ENCODE data around the gene ZNF440.
"Not testable (repeated sequence)": the region's sequence is repeated elsewhere in the genome, so short reads cannot be mapped to it uniquely, and the experiment has no call there.

ZNF440 gene

GRCh38 chr19:11828957-11829876 is 15.1 kb downstream of the ZNF440 start:
- DNase-seq (ENCODE audit: low read depth in 2 of 2) = not testable (repeated sequence)

- DNase-seq (ENCODE audit: low read depth in 2 of 2) = no peak
These were observed 18.3 kb downstream of the ZNF440 start for GRCh38 chr19:11832253-11832912.

DNA sequence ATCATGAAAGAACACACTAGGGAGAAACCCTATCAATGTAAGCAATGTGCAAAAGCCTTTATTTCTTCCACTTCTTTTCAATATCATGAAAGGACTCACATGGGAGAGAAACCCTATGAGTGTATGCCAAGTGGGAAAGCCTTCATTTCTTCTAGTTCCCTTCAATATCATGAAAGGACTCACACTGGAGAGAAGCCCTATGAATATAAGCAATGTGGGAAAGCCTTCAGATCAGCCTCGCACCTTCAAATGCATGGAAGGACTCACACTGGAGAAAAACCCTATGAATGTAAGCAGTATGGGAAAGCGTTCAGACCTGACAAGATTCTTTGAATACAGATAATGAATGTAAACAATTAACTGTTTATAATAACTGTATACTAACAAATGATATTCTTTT is 19.5 kb downstream of the ZNF440 start:
- DNase-seq (ENCODE audit: low read depth in 2 of 2) = no peak

DNA sequence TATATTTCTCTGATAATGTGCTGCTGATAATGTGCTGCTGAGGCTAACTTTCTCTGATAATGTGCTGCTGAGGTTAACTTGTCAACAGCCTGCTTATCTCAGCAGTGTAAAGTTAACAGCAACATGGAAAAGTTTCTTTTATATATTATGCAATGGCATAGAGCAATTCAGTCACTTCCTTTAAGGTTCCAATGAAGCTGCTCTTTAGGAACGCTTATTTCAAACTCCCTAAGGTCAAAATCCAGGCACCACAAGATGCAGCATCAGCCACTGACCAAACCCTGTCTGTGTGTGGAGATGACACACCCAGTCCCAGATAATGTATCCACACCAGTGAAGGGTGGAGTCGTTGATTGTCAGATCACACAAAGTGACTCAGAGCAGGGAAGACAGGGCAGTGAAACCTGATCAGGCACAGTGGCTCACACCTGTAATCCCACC is 21.6 kb downstream of the ZNF440 start:
- DNase-seq (ENCODE audit: low read depth in 2 of 2) = not testable (repeated sequence)

GRCh38 chr19:11843722-11844121 is 29.6 kb downstream of the ZNF440 start:
- DNase-seq (ENCODE audit: low read depth in 2 of 2) = no peak

DNA sequence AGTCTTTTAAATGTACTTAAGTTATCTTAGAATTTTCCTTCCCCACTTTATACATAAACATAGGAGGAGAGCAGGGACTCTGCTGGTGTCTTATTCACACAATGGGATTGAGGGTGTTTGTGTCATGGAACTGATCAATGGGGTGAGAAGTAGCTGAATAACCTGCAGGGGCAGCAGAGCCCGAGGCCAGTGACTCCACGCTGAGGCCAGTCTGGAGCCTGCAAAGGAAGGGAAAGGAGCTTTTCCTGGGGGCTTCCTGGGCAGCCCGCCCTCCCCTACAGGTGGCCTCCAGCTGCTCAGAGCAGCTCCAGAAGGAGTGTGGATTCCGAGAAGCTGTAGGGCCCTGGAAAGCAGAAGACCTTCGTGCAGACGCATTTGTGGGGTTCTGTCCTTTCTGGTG is 33.5 kb downstream of the ZNF440 start:
- DNase-seq (ENCODE audit: low read depth in 2 of 2) = not testable (repeated sequence)

DNA sequence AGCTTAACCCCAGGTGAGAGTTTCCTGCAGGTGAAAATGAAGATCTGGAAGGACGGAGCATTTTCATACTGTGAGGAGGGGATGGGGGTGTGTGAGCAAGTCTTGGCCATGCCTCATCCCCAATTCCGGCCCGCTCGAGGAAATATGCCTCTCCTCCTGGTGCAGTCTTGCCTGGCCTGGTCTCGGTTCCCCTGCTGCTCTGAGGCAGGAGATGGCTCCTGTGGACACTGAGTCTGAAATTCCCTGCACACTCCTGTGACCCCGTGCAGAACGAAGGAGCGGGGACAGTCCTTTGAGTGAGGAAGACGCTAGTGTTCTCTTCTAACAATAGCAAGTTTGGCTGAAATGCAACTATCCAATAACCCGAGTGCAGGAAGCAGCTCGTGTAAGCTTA is 34.1 kb downstream of the ZNF440 start:
- no peak for DNase-seq (ENCODE audit: low read depth in 2 of 2)

GRCh38 chr19:11848594-11849469 is 34.8 kb downstream of the ZNF440 start, which contains the start of gene ZNF439:
Gene ZNF439, plus strand, starts transcription at chr19:11848726. Its CDS starts 142 bp downstream, at chr19:11848868.
- DNase-seq (ENCODE audit: low read depth in 2 of 2) = peak; percentile 68 to 87

GRCh38 chr19:11850289-11850688 is 36.2 kb downstream of the ZNF440 start:
- DNase-seq (ENCODE audit: low read depth in 2 of 2) = not testable (repeated sequence)

DNA sequence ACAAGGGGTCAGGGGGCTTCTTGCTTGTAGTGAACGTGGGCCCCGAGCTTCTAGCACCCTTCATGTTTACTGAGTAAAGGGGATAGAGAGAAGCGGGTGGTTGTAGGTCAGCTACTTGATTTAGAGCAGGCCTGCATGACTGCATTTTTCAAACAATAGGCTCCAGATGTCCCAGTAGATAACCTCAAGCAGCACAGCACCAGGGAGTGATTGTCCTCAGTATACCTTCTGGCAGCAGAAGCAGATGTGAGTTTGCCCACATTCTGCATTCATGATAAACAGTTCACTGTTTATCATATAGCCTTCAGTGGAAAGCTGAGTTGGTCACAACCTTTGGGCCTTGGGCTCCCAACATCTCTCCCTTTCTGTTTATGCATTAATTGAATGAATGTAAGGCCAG is 39.3 kb downstream of the ZNF440 start:
- no peak for DNase-seq (ENCODE audit: low read depth in 2 of 2)

DNA sequence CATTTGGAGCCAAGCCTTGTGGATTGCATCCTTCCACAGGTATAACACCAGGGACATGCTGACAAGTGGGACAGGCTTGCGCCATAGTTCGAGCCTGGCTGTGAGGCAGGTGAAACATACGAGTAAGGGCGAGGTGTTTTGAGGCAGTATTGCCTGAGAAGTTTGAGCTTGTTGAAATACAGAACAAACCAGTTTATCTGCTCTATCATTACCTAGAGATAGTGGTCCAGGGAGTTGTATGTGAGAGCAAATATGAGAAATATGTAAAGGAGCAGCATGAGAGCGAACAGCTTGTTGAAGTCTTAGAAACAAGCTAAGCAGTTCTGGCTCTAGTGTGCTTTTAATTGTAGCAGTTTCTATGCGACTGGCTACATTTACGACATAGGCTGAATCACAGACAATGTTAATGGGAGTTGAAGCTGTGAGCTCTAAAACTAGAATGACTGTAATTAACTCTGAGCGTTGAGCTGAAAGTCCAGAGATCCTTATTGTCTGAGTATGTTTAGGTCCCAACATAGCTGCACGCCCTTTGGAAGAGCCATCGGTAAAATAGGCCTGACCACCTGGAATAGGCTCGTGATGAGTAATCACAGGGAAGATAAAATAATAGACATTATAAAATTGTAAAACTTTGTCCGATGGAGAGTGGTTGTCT is 42.6 kb downstream of the ZNF440 start:
- no peak for DNase-seq (ENCODE audit: low read depth in 2 of 2)

DNA sequence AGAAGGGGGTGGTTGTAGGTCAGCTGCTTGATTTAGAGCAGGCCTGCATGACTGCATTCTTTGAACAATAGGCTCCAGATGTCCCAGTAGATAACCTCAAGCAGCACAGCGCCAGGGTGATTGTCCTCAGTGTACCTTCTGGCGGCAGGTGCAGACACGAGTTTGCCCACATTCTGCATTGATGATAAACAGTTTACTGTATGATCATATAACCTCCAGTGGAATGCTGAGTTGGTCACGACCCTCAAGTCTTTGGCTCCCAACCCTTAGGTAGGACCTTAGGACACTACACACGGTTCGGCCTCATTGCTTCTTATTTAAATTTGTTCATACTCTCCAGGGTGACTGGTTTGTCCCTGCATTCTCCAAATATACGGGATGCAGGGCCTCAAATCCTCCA is 46.6 kb downstream of the ZNF440 start:
- DNase-seq (ENCODE audit: low read depth in 2 of 2) = no peak

DNA sequence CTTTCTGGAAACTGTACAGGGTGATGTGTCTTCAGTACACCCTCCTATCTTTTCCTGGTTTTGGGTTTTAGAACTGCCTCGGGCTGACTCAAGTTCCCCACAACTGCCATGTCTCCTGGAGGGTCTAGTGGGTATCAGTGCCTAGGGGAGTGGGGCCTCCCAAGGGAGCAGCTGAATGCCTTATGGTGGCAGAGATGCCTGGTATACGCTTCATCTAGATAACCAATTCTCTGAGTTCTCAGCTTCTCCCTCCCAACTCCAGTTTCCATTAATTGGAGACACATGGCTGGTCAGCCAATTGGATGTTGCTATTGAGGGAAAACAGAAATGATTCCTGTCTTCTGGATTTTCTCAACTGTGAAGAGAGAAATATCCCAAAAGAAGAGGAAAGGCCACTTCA is 47.2 kb downstream of the ZNF440 start:
- DNase-seq (ENCODE audit: low read depth in 2 of 2) = no peak

- not testable (repeated sequence) for DNase-seq (ENCODE audit: low read depth in 2 of 2)
These were observed 53.7 kb downstream of the ZNF440 start for GRCh38 chr19:11867766-11868165.

GRCh38 chr19:11868188-11868587 is 54.1 kb downstream of the ZNF440 start:
- DNase-seq (ENCODE audit: low read depth in 2 of 2) = no peak

DNA sequence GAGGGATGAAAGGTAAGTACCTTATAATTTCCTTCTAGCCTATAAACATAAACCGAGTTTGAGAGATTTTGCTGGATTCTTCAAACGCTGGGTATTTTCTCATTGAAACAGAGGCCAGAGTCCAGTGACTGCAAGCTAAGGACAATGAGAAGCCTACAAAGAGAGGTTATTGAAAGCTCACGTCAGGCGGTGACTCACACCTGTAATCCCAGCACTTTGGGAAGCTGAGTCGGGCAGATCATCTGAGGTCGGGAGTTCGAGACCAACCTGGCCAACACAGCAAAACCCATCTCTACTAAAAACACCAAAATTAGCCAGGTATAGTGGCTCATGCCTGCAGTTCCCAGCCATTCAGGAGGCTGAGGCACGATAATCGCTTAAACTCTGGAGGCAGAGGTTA is 58.6 kb downstream of the ZNF440 start:
- no peak for DNase-seq (ENCODE audit: low read depth in 2 of 2)

- DNase-seq (ENCODE audit: low read depth in 2 of 2) = no peak
These were observed 59.7 kb downstream of the ZNF440 start for GRCh38 chr19:11873762-11874161.

DNA sequence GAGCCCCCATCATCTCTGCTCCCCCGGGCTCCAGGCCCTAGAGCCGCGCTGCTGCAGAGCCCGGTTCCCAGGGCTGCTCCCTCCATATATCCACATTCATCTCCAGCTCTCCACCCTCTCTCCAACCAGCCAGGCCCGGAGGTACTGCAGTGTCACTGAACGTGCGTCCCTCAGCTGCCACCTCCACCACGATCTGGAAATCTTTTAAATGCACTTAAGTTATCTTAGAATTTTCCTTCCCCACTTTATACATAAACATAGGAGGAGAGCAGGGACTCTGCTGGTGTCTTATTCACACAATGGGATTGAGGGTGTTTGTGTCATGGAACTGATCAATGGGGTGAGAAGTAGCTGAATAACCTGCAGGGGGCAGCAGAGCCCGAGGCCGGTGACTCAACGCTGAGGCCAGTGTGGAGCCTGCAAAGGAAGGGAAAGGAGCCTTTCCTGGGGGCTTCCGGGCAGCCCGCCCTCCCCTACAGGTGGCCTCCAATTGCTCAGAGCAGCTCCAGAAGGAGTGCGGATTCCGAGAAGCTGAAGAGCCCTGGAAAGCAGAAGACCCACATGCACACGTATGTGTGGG is 65.7 kb downstream of the ZNF440 start:
- DNase-seq (ENCODE audit: low read depth in 2 of 2) = peak; percentile 31 to 37

DNA sequence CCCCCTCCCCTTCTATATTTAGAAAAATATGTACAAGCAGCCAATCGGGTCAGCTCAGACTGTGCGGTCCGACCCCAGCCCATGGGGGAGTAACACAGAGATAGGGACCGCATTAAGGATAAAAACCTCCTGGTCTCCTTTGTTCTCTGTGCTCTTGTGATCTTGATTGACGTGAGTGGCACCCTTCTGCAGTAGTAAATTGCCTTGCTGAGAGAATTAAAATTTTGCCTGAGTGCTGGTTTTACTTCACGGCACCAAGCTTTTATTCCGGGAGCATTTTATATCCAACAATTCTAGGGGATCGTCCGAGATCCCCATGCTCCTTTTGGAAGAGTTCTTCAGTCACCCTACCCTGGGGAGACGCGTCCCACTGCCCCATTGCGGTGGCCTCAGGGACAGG is 66.5 kb downstream of the ZNF440 start:
- DNase-seq (ENCODE audit: low read depth in 2 of 2) = no peak

GRCh38 chr19:11881151-11881800 is 67.2 kb downstream of the ZNF440 start:
- peak; percentile 19 to 39 for DNase-seq (ENCODE audit: low read depth in 2 of 2)

Data from stimulated activated CD8-positive, alpha-beta memory T cell treated with anti-CD3 and anti-CD28 coated beads, Interleukin-2, amount 100 ng/mL, for 48 hours (primary cell).